Right renal cortex interstitium (tissue), 3 donors: ENCODE data around the gene GRK5. TPM values are rescaled to one million over a fixed set of nuclear protein-coding genes. Genes with fewer than 3 reads are reported as not detected.

ENCODE experiments used
- DNase-seq, 3 donors: peaks; one replicate each; pipeline ENCODE4 v3.0.0-alpha.2; 2013; ENCODE audit warnings: low read depth in 3 of 3, low spot score in 2 of 3
- polyA plus RNA-seq, 3 donors: library from polyadenylated mRNA; unstranded; fragments of 120-200 nt; gene quantifications; one replicate each; pipeline ENCODE4 v1.2.1, GENCODE V29; 2013; ENCODE audit not compliant: insufficient read length in 3 of 3

Gene GRK5
- polyA plus RNA-seq, 3 donors, result 15.5 to 18.3 (median 15.8) TPM

- DNase-seq, result no peak
Observed at GRCh38 chr10:119313644-119314043, 106.3 kb downstream of the GRK5 start.

- DNase-seq, result no peak
Observed at GRCh38 chr10:119314061-119314460, 106.7 kb downstream of the GRK5 start.

- no peak for DNase-seq
Observed at GRCh38 chr10:119314486-119314885, 107.1 kb downstream of the GRK5 start.

GRCh38 chr10:119315128-119316001 lies 108.0 kb downstream of the GRK5 start:
- no peak for DNase-seq

GRCh38 chr10:119316002-119316358 lies 108.6 kb downstream of the GRK5 start:
- no peak for DNase-seq

GRCh38 chr10:119316729-119317097 lies 109.3 kb downstream of the GRK5 start:
- DNase-seq, result no peak

- no peak for DNase-seq
Observed at GRCh38 chr10:119318411-119319160, 111.2 kb downstream of the GRK5 start.

- DNase-seq, result no peak
Observed at GRCh38 chr10:119319161-119319919, 112.0 kb downstream of the GRK5 start.

GRCh38 chr10:119319920-119320258 lies 112.5 kb downstream of the GRK5 start:
- DNase-seq, result no peak

- no peak for DNase-seq
Observed at GRCh38 chr10:119320981-119321380, 113.6 kb downstream of the GRK5 start.

- no peak for DNase-seq
Observed at GRCh38 chr10:119323085-119324016, 116.0 kb downstream of the GRK5 start.

GRCh38 chr10:119325131-119325530 lies 117.8 kb downstream of the GRK5 start:
- DNase-seq, result no peak

- no peak for DNase-seq
Observed at GRCh38 chr10:119326167-119326566, 118.8 kb downstream of the GRK5 start.

GRCh38 chr10:119327096-119327745 lies 119.8 kb downstream of the GRK5 start:
- no peak for DNase-seq

GRCh38 chr10:119328223-119328622 lies 120.9 kb downstream of the GRK5 start:
- DNase-seq, result no peak

GRCh38 chr10:119330342-119330741 lies 123.0 kb downstream of the GRK5 start:
- DNase-seq, result no peak

- DNase-seq, result no peak
Observed at GRCh38 chr10:119331061-119331460, 123.7 kb downstream of the GRK5 start.

- no peak for DNase-seq
Observed at GRCh38 chr10:119333146-119333792, 125.9 kb downstream of the GRK5 start.

GRCh38 chr10:119335671-119336353 lies 128.4 kb downstream of the GRK5 start:
- DNase-seq, result no peak
